K562 (cell line): ENCODE results near the gene ADARB2. TPM values are rescaled to one million over a fixed set of nuclear protein-coding genes. Genes with fewer than 3 reads are reported as not detected.

Experiments
- ATAC-seq: fragments of 200-7000 bp; cut with Tn5 transposase; 3 replicates; pipeline ENCODE4 v1.9.1; 2020; ENCODE audit warnings: moderate library complexity
- BruUV-seq: library from RNA; stranded (reverse); fragments of 400-500 nt; replicated peaks from 2 replicates; lab custom pipeline; 2021; lab: Mats Ljungman, UMichigan
- CTCF ChIA-PET: fragments of 300-600 bp; formaldehyde crosslinking; extraction: SDS; loops from one replicate; lab custom pipeline; 2021; ENCODE audit warnings: low intra/inter-chr PET ratio; lab: Yijun Ruan, JAX
- POLR2A ChIA-PET: fragments of 300-600, 350-650 bp; sonication (Branson Sonifier 250); formaldehyde crosslinking; extraction: SDS; loops from one replicate; lab custom pipeline; 2021; ENCODE audit warnings: antibody characterized with exemption, inconsistent platforms; lab: Yijun Ruan, JAX
- DNase-seq, 4 experiments: peaks; one replicate each; pipeline versions ENCODE4 v3.0.0 to v3.0.0-alpha.2; 2011 to 2018; ENCODE audit warnings: low spot score in 3 of 4, mixed read lengths in 3 of 4; ENCODE audit errors: extremely low read depth in 1 of 4
- FAIRE-seq: peaks from 2 replicates; lab custom pipeline; 2011; peaks lifted over from hg19 to GRCh38; lab: Jason Lieb, UNC
- H2AFZ ChIP-seq: 2 replicates; pipeline ENCODE4 v1.6.0; 2011; ENCODE audit warnings: low read depth, low read length, control low read depth, inconsistent platforms
- H3K27ac ChIP-seq: fragments of 200-600 bp; 3 replicates; pipeline ENCODE4 v1.8.0; 2011; ENCODE audit warnings: low read depth, mild to moderate bottlenecking, control low read depth, inconsistent platforms, low read length, moderate library complexity, mixed read lengths; ENCODE audit errors: extremely low read depth
- H3K27me3 ChIP-seq, 2 experiments: fragments of 300-600 bp in 1 of 2; 2 replicates in 1 of 2; 3 replicates in 1 of 2; pipeline versions ENCODE4 v1.6.0 to v1.8.0; 2011; ENCODE audit warnings: inconsistent platforms in 2 of 2, low read length in 2 of 2, mild to moderate bottlenecking in 1 of 2, mixed read lengths in 1 of 2, moderate library complexity in 1 of 2; ENCODE audit not compliant: control insufficient read depth in 2 of 2, insufficient read depth in 2 of 2
- H3K36me3 ChIP-seq: fragments of 300-600 bp; 3 replicates; pipeline ENCODE4 v1.8.0; 2011; ENCODE audit warnings: mild to moderate bottlenecking, low read length, inconsistent platforms; ENCODE audit not compliant: control insufficient read depth, insufficient read depth
- H3K4me1 ChIP-seq, 2 experiments: fragments of 200-600 bp in 1 of 2; replicated peaks in 1 of 2; 2 replicates in 1 of 2; 3 replicates in 1 of 2; pipeline versions ENCODE4 v1.5.1 to v1.8.0; 2011; ENCODE audit warnings: inconsistent platforms in 2 of 2, low read length in 2 of 2, mild to moderate bottlenecking in 1 of 2, mixed read lengths in 1 of 2, moderate library complexity in 1 of 2; ENCODE audit not compliant: control insufficient read depth in 2 of 2, insufficient read depth in 2 of 2
- H3K4me2 ChIP-seq: 2 replicates; pipeline ENCODE4 v1.6.1; 2011; ENCODE audit warnings: low read length, control low read depth, inconsistent platforms, mixed read lengths; ENCODE audit not compliant: insufficient read depth
- H3K4me3 ChIP-seq: fragments of 200-600 bp; sonication (generic), shearing (Covaris generic); 2 replicates; pipeline ENCODE4 v1.5.1; 2016; ENCODE audit warnings: control low read depth, inconsistent platforms
- H3K79me2 ChIP-seq: fragments of 200-600 bp; 3 replicates; pipeline ENCODE4 v1.8.0; 2011; ENCODE audit warnings: low read length, inconsistent platforms; ENCODE audit not compliant: control insufficient read depth, insufficient read depth
- H3K9ac ChIP-seq, 2 experiments: 2 replicates each; pipeline versions ENCODE4 v1.6.0 to v1.6.1; 2011; ENCODE audit warnings: low read depth in 2 of 2, low read length in 2 of 2, control low read depth in 1 of 2, inconsistent platforms in 1 of 2, mild to moderate bottlenecking in 1 of 2, mixed read lengths in 1 of 2; ENCODE audit not compliant: insufficient read depth in 1 of 2
- H3K9me1 ChIP-seq: one replicate; pipeline ENCODE4 v1.6.0; 2011; ENCODE audit warnings: inconsistent platforms, mild to moderate bottlenecking, low read length, moderate library complexity; ENCODE audit not compliant: control insufficient read depth, insufficient read depth
- H3K9me3 ChIP-seq: replicated peaks from 2 replicates; pipeline ENCODE4 v1.5.1; 2011; ENCODE audit warnings: low read depth, low read length, inconsistent platforms; ENCODE audit not compliant: control insufficient read depth, insufficient read depth
- H4K20me1 ChIP-seq: replicated peaks from 2 replicates; pipeline ENCODE4 v1.6.1; 2011; ENCODE audit warnings: low read length, inconsistent platforms, mixed read lengths; ENCODE audit not compliant: control insufficient read depth, insufficient read depth
- ARID1B ChIP-seq: fragments of 450-650 bp; IDR thresholded peaks from 2 replicates; pipeline ENCODE4 v1.6.1; 2016; ENCODE audit warnings: antibody characterized with exemption, mild to moderate bottlenecking, inconsistent platforms
- ATF2 ChIP-seq: sonication (generic); formaldehyde crosslinking; IDR thresholded peaks from 2 replicates; pipeline ENCODE4 v1.8.1; 2022; ENCODE audit warnings: missing genetic modification reagents
- DDX20 ChIP-seq: fragments of 450-650 bp; IDR thresholded peaks from 2 replicates; pipeline ENCODE4 v1.6.1; 2016; ENCODE audit warnings: missing genetic modification characterization, low read depth, mild to moderate bottlenecking, missing compliant biosample characterization, moderate library complexity
- IFI16 ChIP-seq: fragments of 250-450 bp; sonication (Bioruptor Pico); IDR thresholded peaks from 2 replicates; pipeline ENCODE4 v2.1.2; 2022; ENCODE audit warnings: mild to moderate bottlenecking, inconsistent platforms
- NCOA2 ChIP-seq, 2 experiments: fragments of 450-650 bp; IDR thresholded peaks; 2 replicates each; pipeline ENCODE4 v1.6.1; 2018; ENCODE audit warnings: mild to moderate bottlenecking in 2 of 2, moderate library complexity in 1 of 2; ENCODE audit not compliant: partially characterized antibody in 2 of 2
- NR0B1 ChIP-seq: fragments of 450-650 bp; IDR thresholded peaks from one replicate; pipeline ENCODE4 v1.6.1; 2018; ENCODE audit warnings: mild to moderate bottlenecking, moderate library complexity; ENCODE audit not compliant: partially characterized antibody
- POLR2AphosphoS5 ChIP-seq: IDR thresholded peaks from 2 replicates; pipeline ENCODE4 v1.6.1; 2011; ENCODE audit warnings: mild to moderate bottlenecking, low read depth, low read length, moderate library complexity; ENCODE audit not compliant: control insufficient read depth, insufficient read depth
- PYGO2 ChIP-seq: fragments of 450-650 bp; IDR thresholded peaks from 2 replicates; pipeline ENCODE4 v1.6.1; 2016; ENCODE audit warnings: mild to moderate bottlenecking, missing genetic modification characterization, moderate library complexity, missing compliant biosample characterization
- THRAP3 ChIP-seq: fragments of 450-650 bp; IDR thresholded peaks from 2 replicates; pipeline ENCODE4 v1.6.1; 2016; ENCODE audit warnings: mild to moderate bottlenecking, inconsistent platforms, borderline replicate concordance
- ZNF124 ChIP-seq: sonication (generic); formaldehyde crosslinking; IDR thresholded peaks from 2 replicates; pipeline ENCODE4 v1.8.1; 2022; ENCODE audit warnings: missing genetic modification reagents
- WGBS: fragments of 100-300 bp; shearing (Covaris generic); methylation state at CpG from one replicate; pipeline ENCODE4 v1.1.6; 2016; ENCODE audit warnings: low coverage, mixed read lengths; ENCODE audit not compliant: insufficient coverage; ENCODE audit errors: missing lambda C conversion rate; 5-methylcytosine and 5-hydroxymethylcytosine counted together
- in situ Hi-C: fragments of 300-500 bp; cut with MboI; formaldehyde crosslinking; loops from 4 replicates; pipeline ENCODE4 v1.15.0; 2018; ENCODE audit warnings: inconsistent platforms, mixed read lengths
- intact Hi-C: fragments of 100-400 bp; cut with micrococcal nuclease; formaldehyde crosslinking; loops from 2 replicates; pipeline ENCODE4 v1.14.2; 2022
- polyA plus RNA-seq, 8 experiments: library from polyadenylated mRNA; depleted of rRNA in 4 of 8; stranded (reverse) in 5 of 8; unstranded in 3 of 8; fragments of >200 nt; fragmentation: Nextera tagmentation in 2 of 8; fragmentation: Illumina TruSeq in 1 of 8; extraction: Ambion mirVana in 2 of 8; extraction: Trizol in 1 of 8; gene quantifications; 2 replicates each; pipeline versions ENCODE4 v1.2.1 to v1.2.3, GENCODE V29; 2011 to 2014; ENCODE audit warnings: inconsistent platforms in 1 of 8, missing spikeins in 1 of 8
- total RNA-seq, 7 experiments: library from RNA; depleted of rRNA in 6 of 7; stranded (reverse); fragments of >200 nt in 6 of 7; fragmentation: Illumina TruSeq in 2 of 7; extraction: Trizol in 2 of 7; gene quantifications; 2 replicates each; pipeline versions ENCODE4 v1.2.1 to v1.2.3, GENCODE V29; 2011 to 2021; ENCODE audit warnings: low replicate concordance in 1 of 7
- TF ChIP-seq, protein P1 (sequence below): fragments of 250-450 bp; sonication (Bioruptor Pico); IDR thresholded peaks from 2 replicates; pipeline ENCODE4 v1.4.0; 2020; ENCODE audit warnings: mild to moderate bottlenecking, moderate library complexity
- TF ChIP-seq, protein P2 (sequence below), 2 experiments: IDR thresholded peaks in 1 of 2; conservative IDR thresholded peaks in 1 of 2; 2 replicates each; pipeline ENCODE4 v1.6.1; 2016; ENCODE audit warnings: low read depth in 2 of 2, mild to moderate bottlenecking in 1 of 2, missing compliant biosample characterization in 1 of 2, missing genetic modification characterization in 1 of 2, moderate library complexity in 1 of 2

ADARB2 gene
- total and polyA plus RNA-seq, 9 of the 15 experiments (the other 6 are each of a cell fraction or from before 2014, with no cell fraction given), result not detected

DNA sequence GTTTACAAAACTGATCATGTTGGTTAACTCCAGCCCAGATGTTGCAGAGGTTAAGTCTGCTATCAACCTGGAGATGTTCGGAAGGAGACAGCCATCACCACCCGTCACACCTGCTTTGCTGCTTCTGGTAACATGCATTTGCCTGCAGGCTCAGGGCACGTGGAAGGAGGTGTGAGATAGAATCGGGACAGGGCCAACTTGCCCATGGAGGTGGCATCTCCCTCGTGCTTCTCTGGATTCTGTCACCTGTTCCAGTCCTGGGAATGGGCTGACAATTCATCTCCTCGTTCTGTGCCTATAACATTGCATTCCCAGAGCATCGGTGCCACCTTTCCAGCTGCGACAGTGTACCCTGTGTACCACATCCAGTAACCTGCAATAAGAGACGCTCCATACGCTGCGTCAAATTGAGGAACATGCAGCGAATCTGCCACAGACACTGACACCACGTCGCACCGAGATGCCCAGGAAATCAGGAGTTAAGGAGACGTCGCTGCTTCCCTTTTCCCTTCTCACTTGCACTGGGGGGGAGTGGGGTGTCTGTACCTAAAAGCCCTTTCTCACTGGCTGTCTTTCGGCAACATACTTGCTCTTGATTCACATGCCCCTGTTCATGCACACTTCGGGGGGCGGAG lies 65.8 kb downstream of the ADARB2 start:
- intact Hi-C loops, result no loop called here
- POLR2A ChIA-PET, result no interaction called here
- CTCF ChIA-PET, result no interaction called here
- Histone ChIP-seq H3K4me1 (no peaks in the 10 kb centered on the region), H3K27ac (no peak overlapping the region), H2AFZ (no peak overlapping the region), H3K79me2 (no peaks in the 10 kb centered on the region), H3K9ac (no peak overlapping the region), H4K20me1 (peaks cover 4% of the 10 kb centered on the region), H3K36me3 (no peaks in the 10 kb centered on the region), H3K9me1 (no peaks in the 10 kb centered on the region), H3K9me3 (no peaks in the 10 kb centered on the region), H3K27me3 (peaks cover 13 to 55% of the 10 kb centered on the region in 2 experiments; a peak in 4 of 5 replicates), H3K4me3 (no peak overlapping the region), H3K4me2 (no peak overlapping the region)
- no peak for DNase-seq
- no TSS peak for BruUV-seq
- ATAC-seq, result no peak
- in situ Hi-C loops, result no loop called here
- no peak for FAIRE-seq
- 0% methylated on average over 20 of the region's 20 CpGs for WGBS
- TF ChIP-seq ZNF124, result no peak
- TF ChIP-seq ARID1B, result no peak
- TF ChIP-seq NR0B1, result no peak
- no peak for TF ChIP-seq THRAP3
- no peak for TF ChIP-seq ATF2 (CRISPR knock-in tag)
- no peak for TF ChIP-seq NCOA2 (IDR thresholded peaks at IDR 0.05; ENCODE audit: partially characterized antibody in 2 of 2)
- no peak for TF ChIP-seq PYGO2 (tag)
- no peak for TF ChIP-seq DDX20 (tag)
- TF ChIP-seq POLR2AphosphoS5, result no peak
- TF ChIP-seq IFI16 (CRISPR knock-in tag), result no peak
- TF ChIP-seq, protein P1, sequence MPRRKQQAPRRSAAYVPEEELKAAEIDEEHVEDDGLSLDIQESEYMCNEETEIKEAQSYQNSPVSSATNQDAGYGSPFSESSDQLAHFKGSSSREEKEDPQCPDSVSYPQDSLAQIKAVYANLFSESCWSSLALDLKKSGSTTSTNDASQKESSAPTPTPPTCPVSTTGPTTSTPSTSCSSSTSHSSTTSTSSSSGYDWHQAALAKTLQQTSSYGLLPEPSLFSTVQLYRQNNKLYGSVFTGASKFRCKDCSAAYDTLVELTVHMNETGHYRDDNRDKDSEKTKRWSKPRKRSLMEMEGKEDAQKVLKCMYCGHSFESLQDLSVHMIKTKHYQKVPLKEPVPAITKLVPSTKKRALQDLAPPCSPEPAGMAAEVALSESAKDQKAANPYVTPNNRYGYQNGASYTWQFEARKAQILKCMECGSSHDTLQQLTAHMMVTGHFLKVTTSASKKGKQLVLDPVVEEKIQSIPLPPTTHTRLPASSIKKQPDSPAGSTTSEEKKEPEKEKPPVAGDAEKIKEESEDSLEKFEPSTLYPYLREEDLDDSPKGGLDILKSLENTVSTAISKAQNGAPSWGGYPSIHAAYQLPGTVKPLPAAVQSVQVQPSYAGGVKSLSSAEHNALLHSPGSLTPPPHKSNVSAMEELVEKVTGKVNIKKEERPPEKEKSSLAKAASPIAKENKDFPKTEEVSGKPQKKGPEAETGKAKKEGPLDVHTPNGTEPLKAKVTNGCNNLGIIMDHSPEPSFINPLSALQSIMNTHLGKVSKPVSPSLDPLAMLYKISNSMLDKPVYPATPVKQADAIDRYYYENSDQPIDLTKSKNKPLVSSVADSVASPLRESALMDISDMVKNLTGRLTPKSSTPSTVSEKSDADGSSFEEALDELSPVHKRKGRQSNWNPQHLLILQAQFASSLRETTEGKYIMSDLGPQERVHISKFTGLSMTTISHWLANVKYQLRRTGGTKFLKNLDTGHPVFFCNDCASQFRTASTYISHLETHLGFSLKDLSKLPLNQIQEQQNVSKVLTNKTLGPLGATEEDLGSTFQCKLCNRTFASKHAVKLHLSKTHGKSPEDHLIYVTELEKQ (CRISPR knock-in tag), result no peak
- TF ChIP-seq, protein P2, sequence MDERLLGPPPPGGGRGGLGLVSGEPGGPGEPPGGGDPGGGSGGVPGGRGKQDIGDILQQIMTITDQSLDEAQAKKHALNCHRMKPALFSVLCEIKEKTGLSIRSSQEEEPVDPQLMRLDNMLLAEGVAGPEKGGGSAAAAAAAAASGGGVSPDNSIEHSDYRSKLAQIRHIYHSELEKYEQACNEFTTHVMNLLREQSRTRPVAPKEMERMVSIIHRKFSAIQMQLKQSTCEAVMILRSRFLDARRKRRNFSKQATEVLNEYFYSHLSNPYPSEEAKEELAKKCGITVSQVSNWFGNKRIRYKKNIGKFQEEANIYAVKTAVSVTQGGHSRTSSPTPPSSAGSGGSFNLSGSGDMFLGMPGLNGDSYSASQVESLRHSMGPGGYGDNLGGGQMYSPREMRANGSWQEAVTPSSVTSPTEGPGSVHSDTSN (CRISPR knock-in tag; IDR thresholded peaks at IDR 0.05; ENCODE audit: low read depth), result no peak
- TF ChIP-seq, protein P2 (tag; conservative IDR thresholded peaks at IDR 0.05; ENCODE audit: low read depth), result no peak
